Coronary artery (tissue), 2 donors: ENCODE results near the gene BICDL1.

Experiments used
- DNase-seq: peaks from one replicate; pipeline ENCODE4 v3.0.0-alpha.2; 2017; ENCODE audit warnings: low spot score
- H3K27ac ChIP-seq, 2 donors: fragments of 200-600 bp; sonication (generic); one replicate each; pipeline ENCODE4 v1.5.1; 2016 to 2019
- H3K4me3 ChIP-seq: fragments of 200-600 bp; sonication (generic); 2 replicates; pipeline ENCODE4 v1.5.1; 2016; ENCODE audit warnings: mild to moderate bottlenecking, moderate library complexity
- TF ChIP-seq, protein P1 (sequence below): fragments of 200-600 bp; sonication (generic); IDR thresholded peaks from one replicate; pipeline ENCODE4 v1.5.1; 2019; ENCODE audit warnings: antibody characterized with exemption

Gene BICDL1

DNA sequence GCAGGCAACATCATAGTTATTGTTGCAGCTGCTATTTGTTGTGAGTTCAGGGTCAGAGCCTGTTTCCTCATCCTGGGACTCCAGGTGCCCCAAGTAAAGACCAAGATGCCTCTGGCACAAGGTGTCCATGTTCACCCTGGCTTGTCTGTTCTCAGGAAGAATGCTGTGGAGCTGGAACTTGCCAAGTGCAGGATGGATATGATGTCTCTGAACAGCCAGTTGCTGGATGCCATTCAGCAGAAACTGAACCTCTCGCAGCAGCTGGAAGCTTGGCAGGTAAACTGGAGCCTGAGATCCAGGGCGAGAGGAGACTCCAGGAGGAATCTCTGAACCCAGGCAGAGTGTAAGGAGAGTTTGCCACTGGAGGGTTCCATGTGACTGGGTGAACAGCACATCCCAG, 100.8 kb downstream of the BICDL1 start:
- H3K27ac ChIP-seq, result no peak overlapping the region
- no peak for DNase-seq
- TF ChIP-seq, protein P1, sequence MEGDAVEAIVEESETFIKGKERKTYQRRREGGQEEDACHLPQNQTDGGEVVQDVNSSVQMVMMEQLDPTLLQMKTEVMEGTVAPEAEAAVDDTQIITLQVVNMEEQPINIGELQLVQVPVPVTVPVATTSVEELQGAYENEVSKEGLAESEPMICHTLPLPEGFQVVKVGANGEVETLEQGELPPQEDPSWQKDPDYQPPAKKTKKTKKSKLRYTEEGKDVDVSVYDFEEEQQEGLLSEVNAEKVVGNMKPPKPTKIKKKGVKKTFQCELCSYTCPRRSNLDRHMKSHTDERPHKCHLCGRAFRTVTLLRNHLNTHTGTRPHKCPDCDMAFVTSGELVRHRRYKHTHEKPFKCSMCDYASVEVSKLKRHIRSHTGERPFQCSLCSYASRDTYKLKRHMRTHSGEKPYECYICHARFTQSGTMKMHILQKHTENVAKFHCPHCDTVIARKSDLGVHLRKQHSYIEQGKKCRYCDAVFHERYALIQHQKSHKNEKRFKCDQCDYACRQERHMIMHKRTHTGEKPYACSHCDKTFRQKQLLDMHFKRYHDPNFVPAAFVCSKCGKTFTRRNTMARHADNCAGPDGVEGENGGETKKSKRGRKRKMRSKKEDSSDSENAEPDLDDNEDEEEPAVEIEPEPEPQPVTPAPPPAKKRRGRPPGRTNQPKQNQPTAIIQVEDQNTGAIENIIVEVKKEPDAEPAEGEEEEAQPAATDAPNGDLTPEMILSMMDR, result no peak
- H3K4me3 ChIP-seq, result no peak overlapping the region

DNA sequence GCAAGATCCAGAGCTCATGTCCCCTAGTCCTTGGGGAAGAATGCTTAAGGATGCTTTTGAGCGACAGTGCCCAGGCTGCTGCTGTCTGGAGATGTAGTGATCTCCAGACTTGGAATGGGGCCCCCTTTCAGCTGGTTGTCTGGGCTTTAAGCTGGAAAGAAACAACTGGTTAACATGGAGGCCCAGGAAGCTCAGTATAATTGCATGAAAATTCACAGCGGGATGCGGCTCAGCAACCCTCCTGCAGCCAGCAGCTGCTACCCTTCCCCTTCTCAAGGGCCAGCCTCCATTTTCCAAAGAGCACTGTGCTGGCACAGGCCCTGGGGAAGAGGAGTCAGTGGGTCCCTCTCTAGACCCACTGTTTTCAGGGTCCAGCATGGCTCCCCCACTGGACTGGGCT, 101.2 kb downstream of the BICDL1 start:
- Histone ChIP-seq H3K27ac (no peak overlapping the region), H3K4me3 (no peak overlapping the region)
- TF ChIP-seq, protein P1, result no peak
- no peak for DNase-seq

DNA sequence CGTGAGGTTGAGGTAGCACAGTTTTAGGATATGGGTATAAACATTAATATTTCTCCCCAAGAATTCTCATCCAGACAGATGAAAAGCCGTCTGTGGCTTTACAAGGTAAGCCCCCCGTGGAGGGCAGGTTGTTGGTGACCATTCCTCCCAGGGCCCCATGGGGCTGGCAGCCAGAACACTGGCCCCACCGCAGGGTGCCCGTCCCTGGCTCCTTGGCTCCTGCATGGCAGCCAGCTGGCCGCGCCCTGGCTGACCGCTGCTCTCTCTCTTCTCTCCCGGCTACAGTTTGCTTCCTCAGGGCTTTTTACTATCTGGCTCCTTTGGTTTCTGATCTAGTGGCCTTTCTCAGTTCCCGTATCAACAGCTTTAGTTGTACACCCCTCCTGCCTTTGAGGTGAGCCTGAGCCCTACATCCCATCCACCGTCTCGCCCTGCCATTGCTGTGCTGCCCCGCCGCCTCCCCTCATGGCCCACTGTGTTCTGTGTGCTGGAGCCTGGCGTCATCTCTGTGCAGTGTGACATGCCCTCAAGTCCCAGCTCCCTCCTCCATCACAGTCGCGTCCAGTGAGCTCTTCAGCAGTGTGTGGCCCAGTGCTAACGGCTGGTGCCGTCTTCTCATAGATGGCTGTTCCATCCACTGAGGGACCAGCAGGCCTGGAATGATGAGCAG, 101.7 kb downstream of the BICDL1 start:
- Histone ChIP-seq H3K4me3 (no peak overlapping the region), H3K27ac (no peak overlapping the region)
- TF ChIP-seq, protein P1, result no peak
- no peak for DNase-seq

DNA sequence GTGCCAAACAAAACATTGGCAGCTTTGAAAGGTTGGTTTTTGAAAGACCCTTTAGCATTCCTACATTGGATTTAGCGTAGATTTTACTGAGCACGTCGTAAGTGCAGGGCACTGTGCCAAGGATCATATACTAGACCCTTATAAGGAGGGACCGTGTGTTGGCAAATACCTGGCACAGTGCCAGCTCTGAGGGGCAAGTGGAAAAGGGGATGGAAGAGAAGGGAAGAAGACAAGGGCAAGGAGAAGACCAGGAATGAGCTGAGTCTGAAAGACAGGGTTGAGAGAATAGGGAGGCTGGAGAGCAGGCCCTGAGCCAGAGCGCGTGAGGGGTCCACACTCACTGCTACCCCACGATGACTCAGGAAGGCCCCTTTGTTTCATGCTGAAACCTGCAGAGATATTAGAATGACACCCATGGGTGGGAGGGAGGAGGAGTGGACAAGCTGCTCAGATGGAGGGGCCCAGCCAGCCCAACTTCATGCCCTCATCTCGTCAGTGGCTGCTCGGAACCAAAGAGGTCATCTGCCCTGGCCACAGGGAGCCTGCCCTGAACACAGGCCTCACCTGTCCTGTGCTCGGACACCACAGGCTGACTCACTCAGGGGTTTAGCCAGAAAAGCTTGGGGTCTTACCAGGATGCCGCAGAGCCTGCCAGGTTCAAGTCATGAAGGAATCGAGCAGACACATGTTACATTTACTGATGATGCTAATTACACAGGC, 102.5 kb downstream of the BICDL1 start:
- Histone ChIP-seq H3K27ac (no peak overlapping the region), H3K4me3 (no peak overlapping the region)
- DNase-seq, result no peak
- TF ChIP-seq, protein P1, result no peak

DNA sequence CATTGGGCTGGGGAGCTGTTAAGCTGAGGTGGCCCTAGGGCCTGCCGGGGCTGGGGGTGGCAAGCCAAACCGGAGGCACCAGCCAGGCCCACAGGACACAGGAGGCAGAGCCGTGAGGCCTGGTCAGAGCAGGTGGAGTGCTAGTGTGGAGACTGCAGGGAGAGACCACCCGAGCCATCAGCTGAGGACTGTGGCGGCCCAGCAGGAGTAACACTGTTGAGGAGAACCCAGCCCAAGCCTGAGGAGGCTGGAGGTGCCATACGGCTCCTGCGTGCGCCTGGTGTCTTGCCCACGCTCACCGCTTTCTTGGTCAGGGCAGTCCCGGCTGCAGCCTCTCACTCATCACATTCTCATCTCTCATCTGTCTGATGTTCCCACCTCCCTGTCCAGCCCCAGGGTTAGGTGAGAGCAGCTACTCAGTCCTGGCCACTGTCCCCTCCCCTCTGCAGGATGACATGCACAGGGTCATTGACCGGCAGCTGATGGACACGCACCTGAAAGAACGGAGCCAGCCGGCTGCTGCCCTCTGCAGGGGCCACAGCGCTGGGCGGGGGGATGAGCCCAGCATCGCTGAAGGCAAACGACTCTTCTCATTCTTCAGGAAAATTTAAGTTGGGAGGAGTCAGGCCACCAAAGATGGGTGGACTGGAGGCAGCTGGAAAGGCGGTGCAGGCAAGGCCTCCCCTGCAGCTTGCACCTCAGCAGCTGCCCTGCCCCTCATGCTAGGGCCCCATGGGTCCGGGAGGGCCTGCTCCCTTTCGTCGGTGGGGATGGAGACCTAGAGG, 103.7 kb downstream of the BICDL1 start:
- TF ChIP-seq, protein P1, result no peak
- H3K4me3 ChIP-seq, result no peak overlapping the region
- no peak overlapping the region for H3K27ac ChIP-seq
- DNase-seq, result no peak

DNA sequence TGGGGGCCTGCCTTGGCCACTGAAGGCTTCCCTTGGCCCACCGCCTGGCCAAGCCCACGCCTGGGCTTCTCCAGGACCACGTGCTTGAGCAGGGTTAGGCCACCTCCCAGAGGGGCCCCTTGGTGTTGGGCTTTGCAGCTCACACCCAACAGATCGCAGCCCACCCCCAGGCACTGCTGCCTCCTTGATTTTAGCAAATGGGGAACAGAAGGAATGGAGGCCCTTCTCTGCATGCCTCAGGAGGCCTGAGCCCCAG, 104.2 kb downstream of the BICDL1 start:
- H3K27ac ChIP-seq, result no peak overlapping the region
- no peak overlapping the region for H3K4me3 ChIP-seq
- no peak for DNase-seq
- TF ChIP-seq, protein P1, result no peak
